Spleen (tissue), 7 donors: ENCODE measurements around the gene OPTN.

Source experiments
- CTCF ChIP-seq, 11 experiments: fragments of 200-600 bp in 7 of 11; fragments of 450-650 bp in 4 of 11; sonication (generic) in 4 of 11; IDR thresholded peaks in 8 of 11; conservative IDR thresholded peaks in 3 of 11; 1 replicate in 7 of 11; 2 replicates in 4 of 11; pipeline versions ENCODE4 v1.4.0 to v1.8.0; 2016 to 2021; ENCODE audit warnings: antibody characterized with exemption in 11 of 11, inconsistent platforms in 4 of 11, mild to moderate bottlenecking in 1 of 11
- POLR2A ChIP-seq, 3 donors: fragments of 450-650 bp; IDR thresholded peaks; one replicate each; pipeline ENCODE4 v1.5.1; 2017; ENCODE audit warnings: antibody characterized with exemption in 3 of 3, mild to moderate bottlenecking in 1 of 3
- POLR2AphosphoS5 ChIP-seq, 3 donors: sonication (generic); formaldehyde crosslinking; IDR thresholded peaks; one replicate each; pipeline ENCODE4 v1.5.1; 2017; ENCODE audit warnings: antibody characterized with exemption in 3 of 3
- donor health status: DM: no; HTN: no; CAD: no; lungs with moderate emphysema.
- donor health status: DM: no; HTN: no; CAD: no.
- donor health status: DM: no; HTN: no; CAD: no.

- no peak for TF ChIP-seq POLR2A (IDR thresholded peaks at IDR 0.05)
- no peak for TF ChIP-seq CTCF (IDR thresholded peaks at IDR 0.05 in 8 of 11, conservative IDR thresholded peaks at IDR 0.05 in 3 of 11)
- no peak for TF ChIP-seq POLR2AphosphoS5 (IDR thresholded peaks at IDR 0.05)
Observed at GRCh38 chr10:13062803-13063202, 37.2 kb upstream of the OPTN start.
